ENCODE measurements around the gene SIGLEC12. TPM values are rescaled to one million over a fixed set of nuclear protein-coding genes. Genes with fewer than 3 reads are reported as not detected.
A peak's percentile ranks its signal among the peaks of the same experiment; 100 is the strongest.
"Not testable (repeated sequence)": the region's sequence is repeated elsewhere in the genome, so short reads cannot be mapped to it uniquely, and the experiment has no call there.

SIGLEC12 gene
- polyA plus RNA-seq, 4 donors = 0.04 to 0.13 (median 0.11) TPM; not detected in 1

GRCh38 chr19:51485960-51486660 lies 15.5 kb downstream of the SIGLEC12 start:
- no peak for DNase-seq (ENCODE audit: low read depth in 4 of 4, low spot score in 3 of 4)

GRCh38 chr19:51480590-51480989 lies 21.0 kb downstream of the SIGLEC12 start:
- DNase-seq (ENCODE audit: low read depth in 4 of 4, low spot score in 3 of 4) = peak; percentile 29 to 44 (median 36)

DNA sequence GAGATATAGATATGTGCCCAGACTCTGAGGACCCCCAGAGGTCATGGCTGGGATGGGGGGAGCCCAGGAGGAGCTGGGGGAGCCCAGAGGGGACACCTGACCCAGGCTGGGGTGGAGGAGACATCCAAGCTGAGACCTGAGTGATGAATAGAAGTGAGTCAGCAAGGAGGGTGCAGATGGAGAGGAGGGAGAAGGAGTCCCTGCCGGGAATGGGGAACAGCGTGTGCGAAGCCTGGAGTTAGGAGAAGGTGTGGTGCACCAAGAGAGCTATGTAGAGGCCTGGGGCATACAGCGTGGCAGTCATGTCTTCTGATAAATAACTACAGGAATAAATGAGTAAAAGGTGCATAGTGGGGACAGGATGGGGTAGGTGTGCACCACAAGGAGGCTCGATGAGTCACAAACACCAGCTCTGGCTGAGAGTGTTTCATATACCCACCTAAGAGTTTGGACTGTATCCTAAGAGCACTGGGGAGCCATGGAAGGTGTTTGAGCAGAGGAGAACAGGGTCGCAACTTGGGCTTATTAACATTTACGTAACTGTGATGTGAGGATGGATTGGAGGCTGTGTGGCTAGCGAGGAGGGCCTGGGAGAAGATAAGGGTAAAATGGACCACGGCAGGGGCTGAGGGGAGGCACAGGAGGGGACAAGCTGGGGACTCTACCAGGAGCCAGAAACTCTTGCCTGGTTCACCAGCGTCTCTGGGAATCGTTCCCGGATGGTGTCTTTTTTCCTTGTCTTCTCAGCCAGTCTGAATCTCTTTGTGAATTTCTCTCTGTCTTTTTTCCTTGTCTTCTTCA lies 21.9 kb downstream of the SIGLEC12 start:
- no peak for DNase-seq (ENCODE audit: low read depth in 4 of 4, low spot score in 3 of 4)

DNA sequence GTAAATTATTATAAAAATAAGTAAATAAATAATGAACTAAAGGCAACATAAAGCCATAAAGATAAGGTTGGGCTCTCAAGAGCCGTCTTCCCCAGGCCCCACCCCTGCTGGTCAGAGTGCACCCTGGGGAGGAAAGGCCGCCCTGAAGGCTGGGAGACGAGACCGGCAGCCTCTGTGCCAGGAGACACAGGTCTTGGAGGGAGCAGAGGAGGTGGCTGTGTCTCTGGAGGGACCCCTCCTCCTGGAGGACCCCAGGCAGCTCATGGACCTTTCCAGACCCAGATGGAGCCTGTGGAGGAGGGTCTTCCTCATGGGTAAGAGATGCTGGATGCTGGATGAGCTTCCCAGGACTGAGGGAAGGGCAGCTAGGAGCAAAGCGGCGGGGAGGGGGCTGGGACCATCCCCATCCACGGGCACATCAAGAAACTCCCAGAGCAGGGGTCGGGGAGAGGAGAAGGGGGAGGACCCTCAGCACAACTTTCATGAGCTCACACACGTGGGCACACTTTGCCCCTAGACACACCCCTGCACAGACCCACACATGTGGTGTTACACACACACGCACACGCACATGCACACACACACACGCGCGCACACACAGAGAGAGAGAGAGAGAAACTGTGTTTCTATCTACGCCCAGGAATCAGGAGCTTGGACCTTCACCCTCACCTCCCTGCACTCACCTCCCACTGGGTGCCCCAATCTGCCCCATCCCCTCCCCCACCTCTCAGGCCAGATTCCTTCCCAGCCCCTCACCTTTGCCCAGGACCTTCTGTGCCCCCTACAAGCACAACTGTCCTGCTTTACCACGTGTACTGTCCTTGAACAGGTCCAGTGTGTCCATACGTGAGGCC lies 23.0 kb downstream of the SIGLEC12 start, which contains the start of gene CEACAM18:
Gene CEACAM18 (plus strand): TSS at position 159 of the 854 bp plus-strand sequence.
- no peak for DNase-seq (ENCODE audit: low read depth in 4 of 4, low spot score in 3 of 4)

DNA sequence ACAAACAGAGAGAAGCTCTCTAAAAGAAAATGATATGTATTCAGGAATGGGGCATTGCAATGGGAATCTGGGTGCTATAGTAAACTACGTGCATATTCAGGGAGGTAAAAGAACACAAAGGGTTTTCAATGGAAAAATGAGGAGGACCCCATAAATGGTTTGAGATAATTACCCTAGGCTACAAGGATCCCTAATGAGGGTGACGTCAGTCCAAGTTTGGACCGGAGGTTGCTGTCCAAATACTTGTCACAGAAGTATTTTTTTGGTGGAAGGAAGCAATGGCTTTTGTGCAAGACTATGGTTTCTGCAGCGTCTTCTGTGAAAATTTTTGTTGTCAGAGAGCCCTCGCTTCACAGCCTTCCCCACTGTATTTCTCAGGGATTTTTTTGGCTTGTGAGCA lies 24.3 kb downstream of the SIGLEC12 start:
- DNase-seq (ENCODE audit: low read depth in 4 of 4, low spot score in 3 of 4) = no peak

- no peak for DNase-seq (ENCODE audit: low read depth in 4 of 4, low spot score in 3 of 4)
Observed at GRCh38 chr19:51476164-51476563, 25.4 kb downstream of the SIGLEC12 start.

DNA sequence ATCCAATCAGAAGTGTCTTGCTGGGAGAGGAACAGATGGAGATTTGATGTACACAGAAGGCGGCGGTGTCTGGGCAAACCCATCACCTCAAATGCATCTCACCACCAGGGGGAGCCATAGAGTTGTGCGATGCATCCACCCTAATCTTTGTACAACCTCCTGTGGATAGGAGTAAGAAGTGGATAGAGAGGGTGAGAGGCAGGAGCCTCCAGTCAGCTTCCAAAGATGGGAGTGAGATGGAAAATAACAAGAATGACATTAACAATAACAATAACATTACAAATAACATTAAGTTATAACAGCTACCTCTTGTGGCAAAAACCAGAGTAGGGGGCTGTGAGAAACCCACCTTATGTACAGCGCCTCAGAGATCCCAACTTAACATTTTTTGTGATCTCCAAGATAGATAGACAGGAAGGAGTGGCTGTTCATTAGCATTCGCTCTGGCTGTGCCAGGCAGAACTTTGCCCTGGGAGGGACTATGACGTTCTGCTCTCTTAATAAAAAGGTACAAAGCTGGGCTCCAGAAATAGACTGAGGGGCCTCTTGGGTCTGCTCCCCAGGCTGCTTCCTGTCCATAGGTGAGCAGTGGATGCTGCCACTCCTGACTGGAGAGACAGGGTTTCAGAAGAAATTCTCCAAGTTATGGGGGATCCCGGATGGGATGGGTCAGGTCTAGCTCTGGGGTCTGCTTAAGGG lies 28.4 kb downstream of the SIGLEC12 start:
- DNase-seq (ENCODE audit: low read depth in 4 of 4, low spot score in 3 of 4) = peak; percentile 20 to 49 (median 25)

- no peak for DNase-seq (ENCODE audit: low read depth in 4 of 4, low spot score in 3 of 4)
Observed at GRCh38 chr19:51472607-51473006, 29.0 kb downstream of the SIGLEC12 start.

- DNase-seq (ENCODE audit: low read depth in 4 of 4, low spot score in 3 of 4) = no peak
Observed at GRCh38 chr19:51471527-51471926, 30.1 kb downstream of the SIGLEC12 start.

- DNase-seq (ENCODE audit: low read depth in 4 of 4, low spot score in 3 of 4) = no peak
Observed at GRCh38 chr19:51470966-51471365, 30.6 kb downstream of the SIGLEC12 start.

- no peak for DNase-seq (ENCODE audit: low read depth in 4 of 4, low spot score in 3 of 4)
Observed at GRCh38 chr19:51469629-51470028, 32.0 kb downstream of the SIGLEC12 start.

- no peak for DNase-seq (ENCODE audit: low read depth in 4 of 4, low spot score in 3 of 4)
Observed at GRCh38 chr19:51469162-51469561, 32.4 kb downstream of the SIGLEC12 start.

DNA sequence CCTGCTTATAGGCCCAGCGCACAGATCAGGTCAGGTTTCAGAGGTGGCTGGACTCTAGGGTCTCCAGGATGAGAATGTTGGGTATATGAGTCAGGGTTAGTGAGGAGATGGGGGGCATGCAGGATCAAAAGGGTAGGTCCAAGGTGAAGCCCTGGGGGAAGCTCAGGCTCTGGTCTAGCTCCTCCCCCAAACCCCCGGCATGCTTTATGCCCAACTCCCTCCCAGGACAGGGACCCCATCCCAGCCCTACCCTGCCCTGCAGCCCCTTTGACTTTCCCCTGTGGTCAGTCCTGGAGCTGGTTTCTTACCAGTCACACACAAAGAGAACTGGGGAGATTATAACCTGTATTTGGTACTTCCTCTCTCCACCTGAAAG lies 33.1 kb downstream of the SIGLEC12 start:
- no peak for DNase-seq (ENCODE audit: low read depth in 4 of 4, low spot score in 3 of 4)

DNA sequence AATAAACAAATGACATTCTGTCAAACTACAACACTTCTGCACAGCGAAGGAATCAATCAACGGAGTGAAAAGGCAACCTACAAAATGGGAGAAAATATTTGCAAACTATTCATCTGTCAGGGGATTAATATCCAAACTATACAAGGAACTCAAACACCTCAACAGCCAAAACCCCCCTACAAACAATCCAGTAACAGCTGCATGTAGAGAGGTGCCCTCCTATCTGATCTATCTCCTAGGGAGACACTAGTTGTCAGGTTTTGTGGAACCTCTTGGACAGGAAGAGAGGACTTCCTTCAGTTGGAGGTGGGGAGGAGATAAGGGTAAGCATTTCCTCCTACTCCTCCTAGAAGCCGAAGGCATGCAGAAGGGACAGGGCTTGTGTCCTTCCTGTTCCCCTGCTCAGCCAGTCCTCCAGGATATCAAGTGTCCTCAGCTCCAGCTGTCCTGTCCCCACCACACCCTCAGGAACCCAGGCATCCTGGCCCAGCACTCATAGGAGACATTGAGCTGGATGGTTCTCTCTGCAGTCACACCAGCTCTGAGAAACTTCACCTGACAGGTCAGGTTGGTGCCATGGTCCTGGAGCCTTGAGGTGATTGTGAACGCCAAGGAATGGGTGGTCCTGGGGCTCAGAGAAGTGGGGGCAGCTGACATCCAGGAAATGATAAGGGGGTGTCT lies 33.6 kb downstream of the SIGLEC12 start:
- no peak for DNase-seq (ENCODE audit: low read depth in 4 of 4, low spot score in 3 of 4)

DNA sequence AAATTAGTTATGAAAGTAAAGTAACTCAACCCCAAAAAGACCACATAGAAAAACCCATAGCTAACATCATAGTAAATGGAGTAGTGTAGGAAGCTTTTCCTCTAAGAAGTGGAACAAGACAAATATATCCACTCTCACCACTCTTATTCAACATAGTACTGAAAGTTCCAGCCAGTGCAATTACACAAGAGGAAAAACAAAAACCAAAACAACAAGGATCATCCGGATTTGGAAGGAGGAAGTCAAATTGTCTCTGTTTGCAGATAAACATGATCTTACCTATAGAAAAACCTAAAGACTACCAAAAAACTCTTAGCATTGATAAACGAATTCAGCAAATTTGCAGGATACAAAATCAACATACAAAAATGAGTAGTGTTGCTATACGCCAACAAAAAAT lies 34.9 kb downstream of the SIGLEC12 start:
- no peak for DNase-seq (ENCODE audit: low read depth in 4 of 4, low spot score in 3 of 4)

GRCh38 chr19:51463976-51464581 lies 37.5 kb downstream of the SIGLEC12 start:
- DNase-seq (ENCODE audit: low read depth in 4 of 4, low spot score in 3 of 4) = not testable (repeated sequence)

DNA sequence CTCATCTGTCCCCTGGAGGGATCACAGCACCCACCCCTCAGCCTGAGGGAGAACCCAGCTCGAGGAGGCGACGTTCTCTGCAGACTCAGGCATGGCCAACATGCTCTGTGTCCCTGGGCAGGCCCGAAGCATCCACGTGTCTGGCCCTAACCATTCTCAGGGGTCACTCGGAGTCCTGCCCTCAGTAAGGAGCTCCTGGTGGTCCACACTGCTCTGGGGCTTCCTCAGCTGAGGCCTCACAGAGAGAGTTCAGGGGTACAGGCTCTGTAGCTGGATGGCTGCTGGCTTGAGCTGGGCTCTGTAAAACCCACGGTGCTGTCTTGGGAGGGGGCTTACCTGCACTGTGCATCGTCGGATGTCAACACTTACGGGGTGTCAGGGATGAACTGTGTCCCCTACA lies 38.9 kb downstream of the SIGLEC12 start:
- DNase-seq (ENCODE audit: low read depth in 4 of 4, low spot score in 3 of 4) = no peak

- no peak for DNase-seq (ENCODE audit: low read depth in 4 of 4, low spot score in 3 of 4)
Observed at GRCh38 chr19:51462276-51462675, 39.3 kb downstream of the SIGLEC12 start.

DNA sequence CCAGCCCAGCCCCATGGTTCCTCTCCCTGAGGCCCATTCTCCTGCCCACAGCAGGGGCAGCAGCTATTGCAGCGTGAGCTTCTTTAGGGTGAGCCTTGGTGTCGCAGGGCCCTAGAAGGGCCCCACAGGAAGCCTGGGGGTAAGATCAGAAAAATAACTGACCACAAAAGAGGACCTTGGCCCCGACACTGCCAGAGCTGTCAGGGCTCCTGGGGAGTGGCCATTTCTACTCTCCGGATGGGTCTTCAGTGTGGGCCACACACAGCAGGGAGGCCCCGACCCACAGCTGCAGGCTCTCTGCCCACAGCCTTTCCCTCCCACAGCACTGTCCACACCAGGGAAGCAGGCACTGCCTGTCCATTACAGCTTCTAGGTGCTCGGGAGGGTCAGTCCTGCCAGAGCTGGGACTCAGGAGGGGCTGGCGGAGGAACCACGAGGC lies 39.9 kb downstream of the SIGLEC12 start:
- DNase-seq (ENCODE audit: low read depth in 4 of 4, low spot score in 3 of 4) = no peak
